Lower lobe of right lung (tissue), 2 donors: Measurements from ENCODE around the gene NEK8. TPM values are rescaled to one million over a fixed set of nuclear protein-coding genes. Genes with fewer than 3 reads are reported as not detected.

Experiments
- ATAC-seq, 2 donors: fragments of 200-7000 bp; cut with Tn5 transposase; one replicate each; pipeline ENCODE4 v1.9.1; 2020 to 2022; ENCODE audit warnings: mild to moderate bottlenecking in 2 of 2, moderate library complexity in 2 of 2
- DNase-seq: peaks from one replicate; pipeline ENCODE4 v3.0.0-alpha.2; 2020
- H3K27ac ChIP-seq: fragments of 200-600 bp; one replicate; pipeline ENCODE4 v1.8.0; 2022
- H3K27me3 ChIP-seq: fragments of 200-600 bp; one replicate; pipeline ENCODE4 v1.8.0; 2022; ENCODE audit warnings: low read depth
- H3K36me3 ChIP-seq: fragments of 200-600 bp; one replicate; pipeline ENCODE4 v1.8.0; 2022; ENCODE audit warnings: mild to moderate bottlenecking
- H3K4me1 ChIP-seq: fragments of 200-600 bp; one replicate; pipeline ENCODE4 v1.8.0; 2022
- H3K4me3 ChIP-seq: fragments of 200-600 bp; one replicate; pipeline ENCODE4 v1.8.0; 2022; ENCODE audit warnings: mild to moderate bottlenecking
- H3K9me3 ChIP-seq: fragments of 200-600 bp; one replicate; pipeline ENCODE4 v1.8.0; 2022
- intact Hi-C: fragments of 100-400 bp; cut with DNase I; formaldehyde crosslinking; loops from one replicate; pipeline ENCODE4 v1.11.0; 2022
- total RNA-seq: library from RNA; stranded (reverse); fragmentation: NEBNext Ultra II Directional; extraction: Animal tissue kit (Norgen Biotek cat#: 25700); gene quantifications from one replicate; pipeline ENCODE4 v1.2.1, GENCODE V29; 2021
- TF ChIP-seq, protein P1 (sequence below): fragments of 200-600 bp; IDR thresholded peaks from one replicate; pipeline ENCODE4 v1.8.0; 2022; ENCODE audit warnings: antibody characterized with exemption, mild to moderate bottlenecking
- donor health status: DM: no; HTN: yes; CAD: no; lungs with severe emphysema.

The NEK8 gene
- total RNA-seq, 1 donor from 2014 or later = 11.3 TPM

DNA sequence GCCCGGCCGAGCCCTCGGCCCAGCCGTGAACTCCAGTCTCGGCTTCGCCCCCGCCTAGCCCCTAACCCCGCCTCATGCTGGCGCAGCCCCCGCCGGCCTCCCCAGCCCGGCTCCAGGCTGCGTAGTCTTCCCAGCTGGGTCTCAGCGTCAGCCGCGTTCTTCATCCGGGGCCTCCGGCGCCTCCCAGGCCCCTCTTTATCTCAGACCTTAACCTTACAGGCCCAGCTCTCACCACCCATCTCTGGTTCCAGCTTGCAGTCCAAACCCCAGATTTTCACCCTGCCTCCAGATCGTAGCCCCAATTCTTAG lies 16.9 kb upstream of the NEK8 start, which contains the start of gene PROCA1:
Gene PROCA1 (minus strand): TSS at position 166 of the 309 bp plus-strand sequence. CDS start 228 bp downstream, outside the sequence.
- H3K9me3 ChIP-seq = no peaks in the 10 kb centered on the region
- H3K27me3 ChIP-seq = no peaks in the 10 kb centered on the region
- no peak for DNase-seq
- ATAC-seq = peak in 1 of 2 donors; percentile 47
- peaks cover 24% of the 10 kb centered on the region for H3K36me3 ChIP-seq
- intact Hi-C loops = no loop called here
- H3K4me1 ChIP-seq = peaks cover 18% of the 10 kb centered on the region
- H3K4me3 ChIP-seq = peak within 1 kb of the TSS; percentile 85
- peak within 1 kb of the TSS; percentile 88 for H3K27ac ChIP-seq
- TF ChIP-seq, protein P1, sequence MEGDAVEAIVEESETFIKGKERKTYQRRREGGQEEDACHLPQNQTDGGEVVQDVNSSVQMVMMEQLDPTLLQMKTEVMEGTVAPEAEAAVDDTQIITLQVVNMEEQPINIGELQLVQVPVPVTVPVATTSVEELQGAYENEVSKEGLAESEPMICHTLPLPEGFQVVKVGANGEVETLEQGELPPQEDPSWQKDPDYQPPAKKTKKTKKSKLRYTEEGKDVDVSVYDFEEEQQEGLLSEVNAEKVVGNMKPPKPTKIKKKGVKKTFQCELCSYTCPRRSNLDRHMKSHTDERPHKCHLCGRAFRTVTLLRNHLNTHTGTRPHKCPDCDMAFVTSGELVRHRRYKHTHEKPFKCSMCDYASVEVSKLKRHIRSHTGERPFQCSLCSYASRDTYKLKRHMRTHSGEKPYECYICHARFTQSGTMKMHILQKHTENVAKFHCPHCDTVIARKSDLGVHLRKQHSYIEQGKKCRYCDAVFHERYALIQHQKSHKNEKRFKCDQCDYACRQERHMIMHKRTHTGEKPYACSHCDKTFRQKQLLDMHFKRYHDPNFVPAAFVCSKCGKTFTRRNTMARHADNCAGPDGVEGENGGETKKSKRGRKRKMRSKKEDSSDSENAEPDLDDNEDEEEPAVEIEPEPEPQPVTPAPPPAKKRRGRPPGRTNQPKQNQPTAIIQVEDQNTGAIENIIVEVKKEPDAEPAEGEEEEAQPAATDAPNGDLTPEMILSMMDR = no peak

DNA sequence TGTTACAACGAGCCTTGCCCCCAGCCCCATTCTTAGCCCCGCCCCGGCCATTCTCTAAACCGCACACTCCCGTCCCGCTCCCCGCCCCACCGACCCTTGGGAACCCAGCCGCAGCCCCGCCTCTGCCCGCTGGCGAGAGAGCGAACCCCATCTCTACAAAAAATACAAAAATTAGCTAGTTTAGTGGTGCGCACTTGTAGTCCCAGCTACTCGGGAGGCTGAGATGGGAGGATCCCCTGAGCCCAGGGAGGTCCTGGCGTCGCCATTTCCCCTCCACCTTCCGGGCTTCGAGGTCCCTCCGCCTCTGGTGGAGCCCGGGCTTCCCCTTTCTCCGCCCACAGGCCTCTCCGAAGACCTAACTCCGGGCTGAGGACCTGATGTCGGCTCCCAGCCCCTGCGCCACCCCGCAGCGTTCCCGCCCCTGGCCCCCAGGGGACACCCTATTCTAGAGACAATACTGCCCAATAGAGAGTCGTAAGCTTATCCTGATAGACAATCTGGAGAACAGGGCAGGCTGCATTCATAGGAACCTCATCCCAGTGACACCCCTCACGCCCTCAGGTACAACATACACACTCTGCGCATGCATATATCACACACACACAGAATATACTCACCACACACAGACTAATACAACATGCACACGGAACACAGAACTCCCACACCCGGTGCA lies 16.4 kb upstream of the NEK8 start:
- TF ChIP-seq, protein P1 = no peak
- DNase-seq = peak; percentile 82
- peak overlapping the region; percentile 85 for H3K4me3 ChIP-seq
- H3K36me3 ChIP-seq = peaks cover 24% of the 10 kb centered on the region
- peaks cover 23% of the 10 kb centered on the region for H3K4me1 ChIP-seq
- intact Hi-C loops = no loop called here
- no peaks in the 10 kb centered on the region for H3K9me3 ChIP-seq
- ATAC-seq = peak; percentile 38 to 42
- H3K27me3 ChIP-seq = no peaks in the 10 kb centered on the region
- H3K27ac ChIP-seq = peak overlapping the region; percentile 88

DNA sequence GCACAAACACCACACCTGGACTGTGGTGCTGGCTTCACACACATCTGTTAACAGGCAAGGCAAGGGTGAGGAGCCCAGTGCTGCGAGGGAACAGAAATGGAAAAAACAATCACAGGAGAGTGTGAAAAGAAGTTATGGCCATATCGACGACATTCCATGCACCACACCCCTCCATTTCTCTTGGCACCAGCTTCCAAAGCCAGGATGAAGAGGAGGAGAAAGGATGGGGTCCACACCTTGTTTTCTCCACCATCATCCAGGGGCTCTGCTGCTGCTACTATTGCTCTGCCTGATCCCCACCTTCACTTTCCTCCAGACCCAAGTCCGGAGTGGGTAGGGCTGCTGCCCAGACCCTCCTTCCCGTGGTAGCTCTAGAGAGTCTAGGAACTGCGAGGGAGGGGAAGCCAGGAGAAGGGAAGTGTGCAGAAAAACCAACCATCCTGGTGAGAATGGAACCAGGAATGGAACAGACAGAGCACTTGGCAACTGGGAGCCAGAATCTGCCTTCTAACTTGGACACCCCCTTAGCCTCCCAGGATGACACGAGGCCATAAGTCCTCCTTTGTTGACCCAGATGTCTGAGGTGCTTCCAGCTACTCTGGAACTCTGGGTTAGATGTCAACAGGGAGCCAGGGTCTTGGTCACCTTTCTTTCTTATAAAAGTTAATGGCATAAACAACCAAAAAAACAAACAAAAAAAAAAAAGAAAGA lies 15.7 kb upstream of the NEK8 start:
- Histone ChIP-seq H3K4me3 (no peak overlapping the region), H3K4me1 (peaks cover 28% of the 10 kb centered on the region), H3K9me3 (no peaks in the 10 kb centered on the region), H3K27ac (no peak overlapping the region), H3K27me3 (no peaks in the 10 kb centered on the region), H3K36me3 (peaks cover 24% of the 10 kb centered on the region)
- no peak for ATAC-seq
- no peak for DNase-seq
- TF ChIP-seq, protein P1 = no peak
- intact Hi-C loops = no loop called here

DNA sequence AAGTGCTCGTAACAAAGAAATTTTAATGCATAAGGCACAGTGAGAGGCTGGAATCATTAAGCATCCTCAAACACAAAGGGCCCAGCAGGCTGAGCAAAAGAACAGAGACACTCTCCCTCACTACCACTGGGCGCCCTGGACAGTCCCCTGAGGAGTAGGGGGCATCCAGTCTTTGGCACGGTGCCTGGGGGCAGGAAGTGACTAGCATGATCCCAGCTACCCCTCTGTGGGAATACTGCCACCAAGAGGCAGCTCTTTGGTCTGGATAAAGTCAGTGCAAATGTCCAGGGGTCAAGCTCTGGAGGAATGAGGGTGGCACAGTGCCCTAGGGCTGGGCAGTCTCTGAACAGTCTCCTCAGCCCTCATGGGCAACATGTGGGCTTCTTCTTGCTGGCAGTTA lies 14.3 kb upstream of the NEK8 start:
- intact Hi-C loops = no loop called here
- Histone ChIP-seq H3K27ac (no peak overlapping the region), H3K4me1 (peaks cover 41% of the 10 kb centered on the region), H3K27me3 (no peaks in the 10 kb centered on the region), H3K36me3 (peaks cover 24% of the 10 kb centered on the region), H3K9me3 (no peaks in the 10 kb centered on the region), H3K4me3 (no peak overlapping the region)
- ATAC-seq = no peak
- TF ChIP-seq, protein P1 = no peak
- DNase-seq = no peak

DNA sequence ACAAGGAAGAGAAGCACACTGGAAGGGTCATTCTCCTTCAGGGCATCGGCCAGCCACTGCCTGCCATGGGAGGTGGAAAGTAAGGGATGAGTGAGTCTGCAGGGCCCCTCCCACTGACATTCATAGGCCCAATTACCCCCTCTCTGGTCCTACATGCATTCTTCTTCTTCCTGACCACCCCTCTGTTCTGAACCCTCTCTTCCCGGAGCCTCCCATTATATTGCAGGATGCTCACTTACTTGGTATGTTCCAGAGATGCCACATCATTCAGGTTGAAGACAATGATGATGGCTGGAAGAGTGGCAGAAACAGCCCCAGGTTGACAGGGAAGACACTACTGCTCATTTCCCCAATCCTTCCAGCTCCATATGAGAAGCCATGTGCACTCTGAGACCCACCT lies 13.4 kb upstream of the NEK8 start:
- Histone ChIP-seq H3K9me3 (no peaks in the 10 kb centered on the region), H3K4me1 (peaks cover 42% of the 10 kb centered on the region), H3K27me3 (no peaks in the 10 kb centered on the region), H3K36me3 (peaks cover 24% of the 10 kb centered on the region), H3K27ac (no peak overlapping the region), H3K4me3 (no peak overlapping the region)
- TF ChIP-seq, protein P1 = no peak
- intact Hi-C loops = no loop called here
- ATAC-seq (no peak), DNase-seq (no peak)
